C1 segment of cervical spinal cord (tissue), 14 donors: ENCODE measurements around the gene SH3D21.

Experiments used
- DNase-seq, 14 donors: peaks; one replicate each; lab custom pipeline; 2025; lab: John Stamatoyannopoulos, UW

Gene SH3D21

DNA sequence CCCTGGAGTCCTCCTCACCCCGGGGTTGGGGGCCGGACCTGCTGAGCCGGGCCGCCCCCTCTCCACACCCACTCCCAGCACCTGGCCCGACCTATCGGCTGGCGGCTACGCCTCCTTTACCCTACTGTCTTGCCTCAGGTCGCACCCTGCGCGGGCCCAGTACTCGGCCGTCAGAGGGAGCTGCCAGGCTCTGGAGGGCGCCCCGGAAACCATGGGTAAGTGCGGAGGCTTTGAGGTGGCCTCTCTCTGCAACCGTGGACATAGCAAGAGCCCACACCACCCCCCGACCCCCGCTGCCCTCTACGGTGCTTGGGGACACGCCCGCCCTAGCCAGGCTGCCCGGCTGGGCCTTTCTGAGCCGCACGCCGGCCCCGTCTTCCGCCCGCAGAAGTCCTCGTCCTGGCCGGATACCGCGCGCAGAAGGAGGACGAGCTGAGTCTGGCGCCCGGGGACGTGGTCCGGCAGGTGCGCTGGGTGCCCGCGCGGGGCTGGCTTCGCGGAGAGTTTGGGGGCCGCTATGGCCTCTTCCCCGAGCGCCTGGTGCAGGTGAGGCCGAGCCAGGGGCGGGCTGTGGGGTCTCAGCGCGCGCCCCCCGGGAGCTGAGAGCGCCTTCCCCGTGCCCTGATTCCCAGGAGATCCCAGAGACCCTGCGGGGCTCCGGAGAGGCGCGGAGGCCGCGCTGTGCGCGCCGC lies at the start of gene SH3D21:
Gene SH3D21, plus strand, starts transcription at position 159 of the 692 bp plus-strand sequence. Its CDS starts 53 bp downstream, at position 212.
- peak in 2 of 14 donors; percentile 25 to 36 for DNase-seq

DNA sequence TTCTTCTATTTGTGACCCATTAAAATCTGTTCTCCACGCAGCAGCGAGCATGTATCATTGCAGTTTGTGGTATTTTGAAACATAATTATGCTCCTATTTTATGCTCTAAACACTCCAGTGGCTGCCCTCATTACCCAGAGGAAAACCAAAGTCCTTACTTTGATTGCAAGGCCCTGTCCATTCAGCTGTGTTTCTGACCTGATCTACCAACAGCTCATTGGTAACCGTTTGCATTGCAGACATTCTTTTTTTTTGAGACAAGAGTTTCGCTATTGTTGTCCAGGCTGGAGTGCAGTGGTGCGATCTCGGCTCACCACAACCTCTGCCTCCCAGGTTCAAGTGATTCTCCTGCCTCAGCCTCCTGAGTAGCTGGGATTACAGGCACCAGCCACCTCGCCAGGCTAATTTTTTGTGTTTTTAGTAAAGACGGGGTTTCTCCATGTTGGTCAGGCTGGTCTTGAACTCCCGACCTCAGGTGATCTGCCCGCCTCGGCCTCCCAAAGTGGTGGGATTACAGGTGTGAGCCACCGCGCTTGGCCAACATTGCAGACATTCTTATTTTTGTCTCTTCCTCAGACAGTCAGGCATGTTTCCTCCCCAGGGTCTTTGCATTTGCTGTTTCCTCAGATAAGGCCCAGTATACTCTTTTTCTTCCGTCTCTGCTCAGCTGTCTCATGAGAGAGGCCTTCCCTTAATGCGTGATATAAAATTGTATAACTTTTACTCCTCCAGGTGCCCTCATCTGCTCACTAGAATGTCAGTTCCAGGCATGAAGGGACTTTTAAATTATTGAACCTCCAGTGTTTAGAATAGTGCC lies 49.4 kb upstream of the SH3D21 start:
- no peak for DNase-seq

DNA sequence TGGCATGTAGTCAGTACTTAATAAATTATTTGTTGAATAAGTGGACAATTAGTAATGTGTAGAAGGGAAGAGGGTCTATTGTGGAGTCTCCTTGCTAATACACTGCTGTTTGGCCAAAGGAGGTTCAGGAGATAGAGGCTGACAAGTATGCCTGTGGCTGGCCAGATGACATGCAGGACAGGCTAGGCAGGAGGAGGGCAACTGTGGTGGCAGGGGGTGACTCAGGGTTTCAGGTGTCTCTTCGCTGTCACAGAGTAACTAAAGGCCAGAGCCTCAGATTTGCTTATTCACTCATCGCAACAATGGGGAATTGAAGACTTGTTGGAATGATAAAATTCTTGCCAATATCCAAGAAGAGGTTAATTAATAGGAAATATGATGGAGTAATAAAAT lies 48.8 kb upstream of the SH3D21 start:
- DNase-seq, result no peak

DNA sequence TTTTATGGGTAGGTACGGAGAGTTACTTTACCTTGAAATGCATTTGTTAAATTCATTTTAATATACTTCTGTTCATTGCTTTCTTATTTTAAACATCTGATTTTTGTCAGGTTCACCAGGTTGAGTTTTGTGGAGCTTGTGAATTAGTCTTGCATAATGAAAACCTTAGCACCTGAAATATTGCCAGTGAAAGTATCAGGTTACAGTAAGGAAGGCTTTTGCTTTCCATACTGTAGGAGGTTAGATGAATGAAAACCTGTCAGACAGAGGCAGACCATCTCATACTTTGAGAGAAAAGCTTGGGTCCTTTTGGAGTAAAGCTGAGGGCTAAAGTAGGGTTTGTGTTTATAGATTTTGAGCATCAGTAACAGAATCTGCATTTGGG lies 47.2 kb upstream of the SH3D21 start:
- no peak for DNase-seq

DNA sequence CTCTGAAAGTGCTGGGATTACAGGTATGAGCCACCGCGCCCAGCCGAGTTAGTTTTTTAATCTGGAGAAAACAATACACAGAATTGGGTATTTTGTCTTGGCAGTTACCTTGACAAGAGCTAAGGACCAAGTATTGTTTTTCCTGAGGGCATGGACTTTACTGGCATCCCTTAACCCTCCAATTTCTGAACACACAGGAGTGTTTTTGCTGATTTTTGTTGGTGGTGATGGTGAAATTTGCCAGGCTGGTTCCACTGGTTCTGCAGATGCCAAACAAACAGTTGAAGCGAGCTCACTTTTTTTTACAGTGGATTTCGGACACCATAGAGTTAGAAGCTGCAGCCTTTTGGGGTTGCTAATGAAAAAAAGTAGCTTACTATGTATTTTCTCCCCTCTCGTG lies 37.2 kb upstream of the SH3D21 start:
- no peak for DNase-seq

DNA sequence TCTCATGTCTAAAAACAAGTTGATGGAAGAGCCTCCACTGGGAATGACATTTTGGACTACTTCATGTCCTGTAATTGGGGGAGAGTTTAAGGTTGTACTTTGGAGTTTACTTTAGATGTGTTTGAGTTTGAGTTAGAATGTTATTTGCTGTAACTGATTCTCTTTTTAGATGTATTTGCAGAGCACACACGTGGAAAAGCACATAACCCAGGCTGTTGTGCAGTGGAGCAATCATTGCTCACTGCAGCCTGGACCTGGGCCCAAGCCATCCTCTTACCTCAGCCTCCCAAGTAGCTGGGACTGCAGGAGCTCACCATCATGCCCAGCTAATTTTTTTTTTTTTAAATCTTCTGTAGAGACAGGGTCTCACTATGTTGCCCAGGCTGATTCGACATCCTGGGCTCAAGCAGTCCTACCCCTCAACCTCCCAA lies 36.7 kb upstream of the SH3D21 start:
- DNase-seq, result no peak

DNA sequence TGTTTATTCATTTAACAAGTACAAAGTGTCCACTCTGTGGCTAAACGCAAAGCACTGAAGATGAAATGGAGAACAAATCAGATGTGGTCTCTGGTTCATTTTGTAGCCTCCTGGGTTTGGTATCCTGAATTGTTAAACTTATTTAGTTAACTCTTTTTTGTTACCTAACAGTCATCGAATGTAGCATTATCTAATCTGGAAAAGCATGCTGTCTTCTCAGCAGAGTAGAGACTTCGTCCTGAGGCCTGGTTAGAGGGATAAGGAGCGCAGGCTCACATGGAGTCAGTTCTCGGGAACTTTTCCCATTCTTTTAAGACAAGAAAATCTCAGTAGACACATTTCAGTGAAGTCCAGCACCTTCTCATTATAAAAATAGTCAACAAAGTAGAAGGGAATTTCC lies 33.1 kb upstream of the SH3D21 start:
- DNase-seq, result no peak

DNA sequence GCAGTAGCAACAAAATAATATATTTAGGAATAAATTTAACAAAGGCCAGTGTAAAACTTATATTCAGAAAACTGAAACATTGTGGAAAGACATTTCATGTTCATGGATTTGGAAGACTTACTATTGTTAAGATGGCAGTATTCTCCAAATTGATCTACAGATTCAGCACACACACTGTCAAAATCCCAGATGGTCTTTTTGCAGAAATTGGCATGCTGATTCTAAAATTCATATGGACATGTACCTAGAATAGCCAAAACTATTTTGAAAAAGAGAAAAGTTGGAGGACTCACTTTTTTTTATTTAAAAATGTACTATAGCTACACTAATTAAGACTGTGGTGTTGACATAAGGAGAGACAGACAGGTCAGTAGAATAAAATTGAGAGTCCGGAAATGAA lies 32.0 kb upstream of the SH3D21 start:
- no peak for DNase-seq

DNA sequence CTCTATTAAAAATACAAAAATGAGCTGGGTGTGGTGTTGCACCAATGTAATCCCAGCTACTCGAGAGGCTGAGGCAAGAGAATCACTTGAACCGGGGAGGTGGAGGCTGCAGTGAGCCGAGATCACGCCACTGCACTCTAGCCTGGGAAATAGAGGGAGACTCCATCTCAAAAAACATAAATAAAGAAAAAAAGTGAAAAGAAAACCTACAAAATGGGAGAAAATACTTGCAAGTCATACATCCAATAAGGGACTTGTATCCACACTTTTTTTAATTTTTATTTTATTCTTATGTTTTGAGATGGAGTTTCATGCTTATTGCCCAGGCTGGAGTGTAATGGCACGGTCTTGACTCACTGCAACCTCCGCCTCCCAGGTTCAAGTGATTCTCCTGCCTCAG lies 29.5 kb upstream of the SH3D21 start:
- DNase-seq, result no peak

DNA sequence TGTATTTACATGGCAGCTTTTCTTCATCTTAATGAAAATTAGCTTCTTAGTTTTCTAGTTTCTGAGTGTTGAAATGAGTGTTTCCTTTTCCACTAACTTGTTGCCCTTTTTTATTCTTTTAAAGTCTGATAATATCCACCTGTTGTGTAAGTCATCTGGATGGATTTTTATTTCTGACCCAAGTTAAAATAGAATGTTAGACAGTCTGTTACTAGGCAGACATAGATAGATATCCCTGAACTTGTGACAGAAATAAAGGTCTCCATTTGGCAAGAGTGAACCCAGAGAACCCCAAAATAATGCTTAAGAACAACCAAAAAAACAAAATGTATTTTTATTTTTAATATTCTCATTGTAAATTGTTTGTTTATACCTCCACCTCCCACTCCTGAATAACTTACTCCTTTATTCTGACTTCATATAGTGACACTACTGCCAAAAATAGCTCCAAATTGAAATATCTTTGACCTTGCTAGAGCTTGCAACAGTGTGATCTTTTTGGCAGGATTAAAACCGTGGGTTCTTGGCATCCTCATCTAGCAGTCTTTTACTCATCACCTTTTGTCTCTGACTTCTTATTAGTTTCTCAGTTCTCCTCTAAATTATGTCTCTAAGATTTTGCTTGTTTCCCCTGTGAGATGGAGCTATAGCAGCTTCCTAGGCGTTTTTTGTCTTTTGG lies 26.9 kb upstream of the SH3D21 start:
- no peak for DNase-seq

DNA sequence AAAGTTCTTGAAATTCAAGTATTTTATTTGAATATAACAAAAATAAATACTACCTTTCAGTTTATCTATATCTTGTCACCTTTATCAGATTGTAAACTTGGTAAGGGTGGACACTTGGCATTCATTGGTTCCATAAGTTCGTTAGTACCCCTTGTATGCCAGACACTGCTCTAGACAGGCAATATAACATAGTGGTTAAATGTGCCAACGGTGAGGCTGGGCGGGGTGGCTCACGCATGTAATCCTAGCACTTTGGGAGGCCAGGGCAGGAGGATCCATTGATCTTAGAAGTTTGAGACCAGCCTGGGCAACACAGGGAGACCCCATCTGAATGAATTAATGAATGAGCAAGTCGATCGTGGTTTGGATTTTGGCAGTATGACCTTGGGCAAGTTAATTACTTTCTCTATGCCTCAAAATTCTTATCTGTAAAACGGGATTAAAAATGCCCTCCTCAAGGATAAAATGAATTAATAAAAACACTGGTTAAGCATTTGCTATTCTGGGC lies 26.3 kb upstream of the SH3D21 start:
- DNase-seq, result no peak

DNA sequence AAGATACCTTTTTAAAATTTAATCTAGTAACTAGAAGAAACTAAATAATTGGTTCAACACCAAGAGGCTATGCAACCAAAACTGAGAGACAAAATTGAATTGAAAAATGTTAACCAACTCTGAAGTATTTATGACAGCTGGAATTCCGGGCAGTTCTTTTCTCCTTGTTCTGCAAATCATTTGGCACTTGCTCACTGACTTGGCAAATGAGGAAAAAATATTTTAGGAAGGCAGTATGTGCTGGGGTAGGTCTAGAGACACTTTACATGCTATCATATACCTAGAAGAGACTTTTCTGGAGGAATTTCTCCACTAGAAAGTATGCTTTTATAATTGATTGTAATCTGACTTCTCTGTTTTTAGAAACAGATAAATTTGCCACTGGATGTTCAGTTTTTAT lies 22.1 kb upstream of the SH3D21 start:
- no peak for DNase-seq

DNA sequence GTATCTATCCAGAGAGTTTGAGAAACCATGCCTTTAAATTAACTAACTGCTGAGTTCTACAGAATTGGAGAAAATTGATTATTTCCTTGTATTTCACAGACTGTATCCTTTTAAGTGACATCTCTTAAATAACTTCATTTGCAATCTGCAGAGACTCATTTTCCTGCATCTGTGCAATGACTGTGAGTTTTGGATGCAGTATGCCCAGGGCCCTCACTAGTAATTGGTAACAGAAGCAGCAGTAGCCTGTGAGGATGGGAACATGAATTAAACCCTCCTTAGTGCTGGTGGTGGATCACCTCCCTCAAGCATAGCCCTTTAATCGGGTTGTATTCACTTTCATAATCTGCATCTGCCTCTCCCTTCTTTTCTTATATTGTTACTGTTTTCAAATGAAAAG lies 21.7 kb upstream of the SH3D21 start:
- DNase-seq, result no peak

DNA sequence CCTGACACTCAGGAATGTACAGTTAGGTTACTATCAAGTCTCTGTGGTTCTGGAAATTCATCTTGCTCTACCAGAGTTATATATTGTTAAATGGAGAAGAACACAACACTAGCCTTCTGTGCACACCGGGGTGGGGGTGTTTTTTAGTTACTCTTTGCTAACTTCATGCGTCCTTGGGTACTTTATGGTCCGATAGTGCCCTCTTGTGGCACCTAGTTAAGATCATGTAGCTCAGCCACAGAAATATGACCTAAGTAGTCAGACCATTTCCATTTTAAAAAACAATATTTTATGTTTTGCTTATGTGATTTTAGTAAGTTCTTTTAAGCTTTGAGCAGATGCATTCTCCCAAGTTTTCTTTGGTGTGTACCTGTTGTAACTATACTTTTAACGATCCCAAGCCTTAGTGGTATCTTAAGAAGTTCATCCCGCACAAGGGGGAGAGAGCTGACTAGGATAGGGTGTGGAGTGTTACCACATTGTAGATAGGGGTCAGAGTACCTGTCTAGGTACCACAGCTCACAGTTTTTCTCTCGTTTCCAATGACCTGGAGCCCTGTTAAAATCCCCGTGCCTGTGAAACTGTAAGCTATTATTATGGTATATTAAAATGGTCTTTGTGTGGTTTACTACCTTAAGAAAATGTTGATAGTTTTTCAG lies 20.6 kb upstream of the SH3D21 start:
- peak in 4 of 14 donors; percentile 9 to 60 (median 29) for DNase-seq

DNA sequence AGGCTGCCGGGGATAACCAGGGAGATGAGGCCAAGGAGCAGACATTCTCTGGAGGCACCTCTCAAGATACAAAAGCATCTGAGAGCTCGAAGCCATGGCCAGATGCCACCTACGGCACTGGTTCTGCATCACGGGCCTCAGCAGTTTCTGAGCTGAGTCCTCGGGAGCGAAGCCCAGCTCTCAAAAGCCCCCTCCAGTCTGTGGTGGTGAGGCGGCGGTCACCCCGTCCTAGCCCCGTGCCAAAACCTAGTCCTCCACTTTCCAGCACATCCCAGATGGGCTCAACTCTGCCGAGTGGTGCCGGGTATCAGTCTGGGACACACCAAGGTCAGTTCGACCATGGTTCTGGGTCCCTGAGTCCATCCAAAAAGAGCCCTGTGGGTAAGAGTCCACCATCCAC lies 19.4 kb upstream of the SH3D21 start:
- DNase-seq, result no peak

DNA sequence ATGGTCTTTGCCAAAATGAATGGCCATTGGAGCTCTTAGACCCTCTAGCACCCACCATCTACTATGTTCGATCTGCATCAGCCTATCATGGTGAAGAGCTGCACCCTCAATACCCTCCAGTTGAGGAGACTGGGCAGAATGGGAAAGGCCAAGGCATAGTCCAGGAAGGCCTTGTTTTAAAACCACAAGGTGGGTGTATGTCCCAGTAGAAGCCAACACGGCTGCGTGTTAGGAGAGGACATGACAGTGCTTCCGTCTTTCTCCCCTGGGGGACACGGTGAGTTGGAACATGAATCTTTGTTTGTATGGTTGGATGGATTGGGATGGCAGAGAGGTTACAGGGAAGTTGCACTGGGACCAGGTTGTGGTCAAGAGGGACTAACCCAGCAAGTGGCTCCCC lies 18.6 kb upstream of the SH3D21 start:
- no peak for DNase-seq

DNA sequence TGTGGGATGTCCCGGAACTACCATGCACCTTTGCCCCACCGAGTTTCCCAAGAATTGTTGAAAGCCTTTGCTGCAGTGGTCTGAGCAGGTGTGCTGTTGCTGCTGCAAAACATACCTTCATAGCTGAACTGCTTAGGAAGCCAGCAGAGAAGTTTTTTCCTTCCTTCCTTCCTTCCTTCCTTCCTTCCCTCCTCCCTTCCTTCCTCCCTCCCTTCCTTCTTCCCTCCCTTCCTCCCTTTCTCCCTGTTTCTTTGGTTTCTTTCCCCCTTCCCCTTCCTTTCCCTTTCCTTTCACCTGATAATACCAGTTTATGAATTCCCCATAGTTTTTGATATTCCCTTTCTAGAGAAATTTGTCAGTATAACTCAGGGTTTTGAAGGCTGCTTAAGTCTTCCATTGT lies 10.8 kb upstream of the SH3D21 start:
- DNase-seq, result no peak

DNA sequence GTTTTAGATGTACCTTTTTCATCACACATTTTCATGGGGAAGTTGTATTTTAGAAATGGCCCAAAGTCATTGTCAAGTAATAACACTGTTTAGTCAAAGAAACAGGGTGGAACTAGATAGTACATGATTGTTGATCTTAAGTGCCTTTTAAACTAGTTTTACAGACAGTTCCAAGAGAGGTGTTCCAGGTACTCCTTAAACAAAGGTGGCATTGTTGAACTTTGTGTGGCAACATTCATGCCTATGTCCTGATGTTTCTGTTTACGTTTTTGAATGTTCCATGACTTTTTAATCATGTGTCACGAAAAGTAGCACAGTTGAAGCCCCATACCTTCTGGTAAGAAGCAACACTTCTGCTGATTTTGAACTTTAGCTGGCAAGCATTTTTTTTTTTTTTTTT lies 9.1 kb upstream of the SH3D21 start:
- no peak for DNase-seq

DNA sequence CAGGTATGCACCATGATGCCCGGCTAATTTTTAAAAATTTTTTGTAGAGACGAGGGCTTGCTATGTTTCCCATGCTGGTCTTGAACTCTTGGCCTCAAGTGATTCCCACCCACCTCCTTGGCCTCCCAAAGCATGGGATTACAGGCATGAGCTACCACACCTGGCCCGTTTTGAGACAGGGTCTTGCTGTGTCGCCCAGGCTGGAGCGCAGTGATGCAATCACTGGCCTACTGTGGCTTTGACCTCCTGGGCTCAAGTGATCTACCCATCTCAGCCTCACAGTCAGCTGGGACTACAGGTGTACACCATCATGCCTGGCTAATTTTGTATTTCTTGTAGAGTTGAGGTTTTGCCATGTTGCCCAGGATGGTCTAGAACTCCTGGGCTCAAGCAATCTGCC lies 7.5 kb upstream of the SH3D21 start:
- no peak for DNase-seq

DNA sequence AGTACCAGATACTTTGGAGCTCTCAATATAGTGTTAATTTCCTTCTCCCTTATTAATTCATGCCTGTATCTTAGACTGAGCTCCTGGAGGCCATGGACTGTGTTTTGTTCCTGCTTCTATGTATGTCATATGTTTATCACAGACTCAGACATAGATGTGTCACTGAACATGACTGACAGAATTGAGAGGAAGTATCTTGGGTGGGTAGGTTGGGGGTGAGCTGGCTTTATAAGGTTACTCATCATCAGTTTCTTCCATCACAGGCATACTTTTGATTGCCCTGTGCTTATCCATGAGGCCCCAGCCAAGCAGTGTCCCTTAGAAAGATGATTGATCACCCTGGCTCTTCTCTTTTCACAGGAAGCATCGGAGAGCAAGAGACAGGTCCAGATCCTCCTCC lies 5.6 kb upstream of the SH3D21 start:
- DNase-seq, result no peak

DNA sequence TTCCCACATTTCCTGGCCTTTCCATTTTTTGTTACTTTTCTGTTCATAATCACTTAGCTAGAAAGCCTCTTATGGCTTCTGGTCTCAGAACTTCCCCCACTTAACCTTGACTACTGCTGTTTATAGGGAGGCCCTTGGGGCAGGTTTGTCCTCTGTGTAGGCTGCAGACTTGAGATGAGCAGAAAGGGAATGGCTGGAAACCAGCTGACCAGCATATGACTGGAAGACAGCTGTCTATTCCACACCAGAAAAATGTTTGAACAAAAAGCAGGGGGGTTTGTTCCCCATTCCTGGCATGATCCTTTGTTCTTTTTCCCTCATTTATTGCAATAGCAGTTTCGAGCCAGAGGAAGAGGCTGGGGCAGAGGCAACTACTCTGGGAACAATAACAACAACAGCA lies 4.9 kb upstream of the SH3D21 start:
- peak in 1 of 14 donors; percentile 13 for DNase-seq

DNA sequence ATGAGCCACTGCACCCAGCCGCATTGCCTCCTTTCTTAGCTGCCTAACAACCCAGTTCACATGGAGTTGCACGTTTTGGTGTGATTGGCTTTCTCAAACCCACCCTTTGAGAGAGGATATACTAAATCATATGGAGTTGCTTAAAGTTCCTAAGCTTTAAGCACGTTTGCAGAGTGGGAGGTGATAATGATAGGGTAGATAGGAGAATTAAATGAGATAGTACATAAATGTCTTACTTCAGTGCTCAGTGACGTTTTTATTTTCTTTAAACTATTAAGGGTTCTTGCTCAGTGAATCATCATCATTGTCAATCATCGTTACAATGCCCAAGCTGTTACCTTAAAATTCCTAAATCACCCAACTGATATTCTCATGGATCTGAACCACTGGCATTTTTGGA lies 2.9 kb upstream of the SH3D21 start:
- DNase-seq, result no peak
